Lung (tissue), 12 donors: ENCODE results near the gene PELI2. TPM values are rescaled to one million over a fixed set of nuclear protein-coding genes. Genes with fewer than 3 reads are reported as not detected.

Experiments
- ATAC-seq: fragments of 200-7000 bp; cut with Tn5 transposase; one replicate; pipeline ENCODE4 v1.9.1; 2020; ENCODE audit warnings: moderate number of reproducible peaks; ENCODE audit not compliant: insufficient read depth, low FRiP score
- DNase-seq, 3 donors: peaks; one replicate each; pipeline ENCODE4 v3.0.0-alpha.2; 2013 to 2017
- H3K27ac ChIP-seq, 2 donors: one replicate each; pipeline ENCODE4 v1.5.1; 2013; ENCODE audit warnings: mild to moderate bottlenecking in 2 of 2, moderate library complexity in 2 of 2, control low read depth in 1 of 2, inconsistent platforms in 1 of 2, low read depth in 1 of 2, low read length in 1 of 2
- H3K27me3 ChIP-seq, 3 donors: one replicate each; pipeline ENCODE4 v1.5.1; 2013; ENCODE audit warnings: low read length in 2 of 3; ENCODE audit not compliant: control insufficient read depth in 3 of 3, insufficient read depth in 3 of 3
- H3K36me3 ChIP-seq, 4 donors: one replicate each; pipeline ENCODE4 v1.5.1; 2013; ENCODE audit warnings: low read length in 4 of 4, mild to moderate bottlenecking in 1 of 4, moderate library complexity in 1 of 4; ENCODE audit not compliant: control insufficient read depth in 4 of 4, insufficient read depth in 4 of 4
- H3K4me1 ChIP-seq, 5 donors: one replicate each; pipeline ENCODE4 v1.5.1; 2013; ENCODE audit warnings: low read length in 5 of 5, mild to moderate bottlenecking in 2 of 5, moderate library complexity in 1 of 5; ENCODE audit not compliant: control insufficient read depth in 5 of 5, insufficient read depth in 5 of 5
- H3K4me3 ChIP-seq: one replicate; pipeline ENCODE4 v1.5.1; 2013; ENCODE audit warnings: mild to moderate bottlenecking, control low read depth, moderate library complexity
- H3K9ac ChIP-seq, 2 donors: one replicate each; pipeline ENCODE4 v1.5.1; 2013; ENCODE audit warnings: low read length in 2 of 2, control low read depth in 1 of 2; ENCODE audit not compliant: insufficient read depth in 1 of 2
- H3K9me3 ChIP-seq, 4 donors: one replicate each; pipeline ENCODE4 v1.5.1; 2013; ENCODE audit warnings: low read length in 3 of 4, mild to moderate bottlenecking in 1 of 4, moderate library complexity in 1 of 4; ENCODE audit not compliant: control insufficient read depth in 4 of 4, insufficient read depth in 3 of 4
- WGBS, 2 donors: extraction: QIAGEN DNeasy Blood & Tissue Kit; methylation state at CpG; one replicate each; pipeline ENCODE4 v1.1.7; 2013; 5-methylcytosine and 5-hydroxymethylcytosine counted together
- polyA plus RNA-seq, 2 donors: library from polyadenylated mRNA; stranded (reverse); fragments of 200-250 nt; gene quantifications; one replicate each; pipeline ENCODE4 v1.2.1, GENCODE V29; 2013
- total RNA-seq, 2 donors: library from RNA; depleted of rRNA in 1 of 2; stranded (reverse); fragments of >200 nt in 1 of 2; gene quantifications; one replicate each; pipeline ENCODE4 v1.2.1, GENCODE V29; 2014 to 2021
- TF ChIP-seq, protein P1 (sequence below): IDR thresholded peaks from 2 replicates; pipeline ENCODE4 v1.5.1; 2012; ENCODE audit warnings: mild to moderate bottlenecking; ENCODE audit errors: control extremely low read depth, extremely low read depth
- donor health status: control.
- donor health status: control.
- donor health status: Bipolar disorder and iron deficiency.
- donor health status: healthy.
- donor health status: DM: yes; HTN: yes; CAD: no.

PELI2 gene
- total and polyA plus RNA-seq, 4 donors = 3.8 to 21.1 (median 8.5) TPM

DNA sequence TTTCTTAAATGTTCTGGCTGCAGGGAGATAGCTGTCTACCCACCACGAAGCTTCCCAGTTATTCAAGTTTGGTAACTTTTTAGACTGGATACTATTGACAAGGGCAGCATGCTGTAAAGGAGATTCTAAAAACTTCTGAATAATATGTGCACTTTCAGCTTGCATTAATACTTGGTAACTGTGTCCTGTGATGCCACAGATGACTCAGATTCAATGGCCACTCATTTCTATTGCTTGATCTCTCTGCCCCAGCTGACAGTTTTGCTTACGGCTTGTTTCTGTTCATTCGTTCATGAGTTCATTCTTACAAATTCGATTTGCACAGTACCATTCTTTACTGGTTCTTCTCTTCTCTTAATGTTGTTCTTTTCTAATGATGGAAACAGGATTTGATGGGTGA lies 142.8 kb downstream of the PELI2 start:
- H3K4me1 ChIP-seq = no peaks in the 10 kb centered on the region
- peaks cover 0 to 7% (median 2%) of the 10 kb centered on the region in 4 donors for H3K9me3 ChIP-seq
- WGBS, 2 donors = 87 to 92% methylated on average over 4 of the region's 4 CpGs
- TF ChIP-seq, protein P1, sequence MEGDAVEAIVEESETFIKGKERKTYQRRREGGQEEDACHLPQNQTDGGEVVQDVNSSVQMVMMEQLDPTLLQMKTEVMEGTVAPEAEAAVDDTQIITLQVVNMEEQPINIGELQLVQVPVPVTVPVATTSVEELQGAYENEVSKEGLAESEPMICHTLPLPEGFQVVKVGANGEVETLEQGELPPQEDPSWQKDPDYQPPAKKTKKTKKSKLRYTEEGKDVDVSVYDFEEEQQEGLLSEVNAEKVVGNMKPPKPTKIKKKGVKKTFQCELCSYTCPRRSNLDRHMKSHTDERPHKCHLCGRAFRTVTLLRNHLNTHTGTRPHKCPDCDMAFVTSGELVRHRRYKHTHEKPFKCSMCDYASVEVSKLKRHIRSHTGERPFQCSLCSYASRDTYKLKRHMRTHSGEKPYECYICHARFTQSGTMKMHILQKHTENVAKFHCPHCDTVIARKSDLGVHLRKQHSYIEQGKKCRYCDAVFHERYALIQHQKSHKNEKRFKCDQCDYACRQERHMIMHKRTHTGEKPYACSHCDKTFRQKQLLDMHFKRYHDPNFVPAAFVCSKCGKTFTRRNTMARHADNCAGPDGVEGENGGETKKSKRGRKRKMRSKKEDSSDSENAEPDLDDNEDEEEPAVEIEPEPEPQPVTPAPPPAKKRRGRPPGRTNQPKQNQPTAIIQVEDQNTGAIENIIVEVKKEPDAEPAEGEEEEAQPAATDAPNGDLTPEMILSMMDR = no peak
- H3K9ac ChIP-seq = no peak overlapping the region
- ATAC-seq = no peak
- H3K27ac ChIP-seq = no peak overlapping the region
- no peak overlapping the region for H3K4me3 ChIP-seq
- no peaks in the 10 kb centered on the region for H3K27me3 ChIP-seq
- H3K36me3 ChIP-seq = no peaks in the 10 kb centered on the region
- no peak for DNase-seq

DNA sequence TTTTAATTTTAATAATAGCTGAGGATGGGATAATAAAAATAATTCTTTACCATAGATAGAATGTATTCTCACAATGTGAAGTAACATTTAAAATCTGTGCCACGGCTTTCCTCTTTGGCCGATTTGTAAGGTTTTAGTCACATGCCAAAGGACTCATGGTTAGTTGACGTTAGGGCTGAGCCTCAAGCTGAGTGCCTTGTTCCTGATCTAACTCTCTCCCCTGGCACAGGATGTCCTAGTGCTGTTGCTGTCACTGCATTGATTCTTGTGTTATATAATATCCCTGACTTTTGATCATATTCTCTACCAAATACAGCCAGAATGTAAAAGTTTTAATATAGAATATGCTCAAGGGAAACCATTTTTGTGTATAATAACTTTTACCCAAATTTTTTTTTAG lies 144.3 kb downstream of the PELI2 start:
- ATAC-seq (no peak), DNase-seq (no peak)
- no peaks in the 10 kb centered on the region for H3K36me3 ChIP-seq
- 87 to 88% methylated on average over 3 of the region's 3 CpGs for WGBS, 2 donors
- TF ChIP-seq, protein P1 = no peak
- no peak overlapping the region for H3K4me3 ChIP-seq
- H3K27me3 ChIP-seq = no peaks in the 10 kb centered on the region
- H3K4me1 ChIP-seq = no peaks in the 10 kb centered on the region
- no peak overlapping the region for H3K27ac ChIP-seq
- peaks cover 0 to 6% (median 2%) of the 10 kb centered on the region in 4 donors for H3K9me3 ChIP-seq
- H3K9ac ChIP-seq = no peak overlapping the region

DNA sequence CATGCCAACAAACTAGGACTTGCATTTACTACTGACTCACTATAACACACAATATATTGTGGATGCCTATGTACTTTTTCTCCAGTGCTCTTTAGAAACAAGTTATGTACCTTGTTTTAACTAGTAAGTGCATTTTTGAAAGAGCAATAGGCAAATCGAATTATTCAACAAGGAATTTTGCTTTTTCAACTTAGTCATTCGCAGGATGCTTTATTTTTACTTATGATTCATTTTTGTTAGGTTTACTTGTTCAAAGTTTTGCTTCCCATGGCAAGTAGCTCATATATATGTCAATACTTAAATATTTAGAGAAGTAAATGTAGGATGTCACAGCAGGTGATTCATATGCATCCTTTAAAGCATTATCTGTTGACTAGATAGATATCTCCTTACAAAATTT lies 149.8 kb downstream of the PELI2 start:
- H3K27ac ChIP-seq = no peak overlapping the region
- H3K9me3 ChIP-seq = no peaks in the 10 kb centered on the region
- no peaks in the 10 kb centered on the region for H3K27me3 ChIP-seq
- no peak overlapping the region for H3K9ac ChIP-seq
- TF ChIP-seq, protein P1 = no peak
- H3K36me3 ChIP-seq = peaks cover 0 to 2% (median 0%) of the 10 kb centered on the region in 4 donors
- ATAC-seq (no peak), DNase-seq (no peak)
- no peaks in the 10 kb centered on the region for H3K4me1 ChIP-seq
- no peak overlapping the region for H3K4me3 ChIP-seq
- WGBS, 2 donors = 92 to 94% methylated on average over 2 of the region's 2 CpGs

DNA sequence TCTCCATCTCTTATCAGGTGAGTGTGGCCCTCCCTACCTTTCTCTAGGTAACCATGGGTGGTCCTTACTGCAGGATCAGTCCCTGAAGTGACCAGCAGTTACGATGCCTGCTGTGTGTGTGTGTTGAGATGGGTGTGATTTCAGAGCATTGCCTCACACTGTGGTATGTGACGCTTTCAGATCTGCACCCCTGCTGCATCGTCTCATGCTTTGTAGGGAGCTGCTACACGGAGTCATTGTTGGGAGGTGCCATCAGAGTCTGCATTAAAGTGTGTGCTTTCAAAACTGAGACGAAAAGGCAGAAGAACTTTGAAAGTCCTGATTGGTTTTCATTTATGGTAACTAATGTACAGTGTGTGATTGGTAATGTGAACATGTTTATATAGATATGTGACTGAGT lies 150.5 kb downstream of the PELI2 start:
- Histone ChIP-seq H3K36me3 (peaks cover 0 to 2% (median 0%) of the 10 kb centered on the region in 4 donors), H3K4me1 (no peaks in the 10 kb centered on the region), H3K27ac (no peak overlapping the region), H3K27me3 (no peaks in the 10 kb centered on the region), H3K4me3 (no peak overlapping the region), H3K9ac (no peak overlapping the region), H3K9me3 (no peaks in the 10 kb centered on the region)
- DNase-seq (no peak), ATAC-seq (no peak)
- TF ChIP-seq, protein P1 = no peak
- 91 to 92% methylated on average over 5 of the region's 5 CpGs for WGBS, 2 donors
